Transverse colon (tissue), 4 donors: ENCODE results near the gene INSC. TPM values are rescaled to one million over a fixed set of nuclear protein-coding genes. Genes with fewer than 3 reads are reported as not detected.
A peak's percentile ranks its signal among the peaks of the same experiment; 100 is the strongest.

Experiments used
- DNase-seq: peaks from one replicate; pipeline ENCODE4 v3.0.0-alpha.2; 2019
- H3K27ac ChIP-seq, 4 donors: fragments of 200-600 bp; sonication (generic); 2 replicates each; pipeline ENCODE4 v1.5.1; 2016 to 2018; ENCODE audit warnings: inconsistent platforms in 4 of 4
- H3K27me3 ChIP-seq: fragments of 200-600 bp; sonication (generic); 2 replicates; pipeline ENCODE4 v1.5.1; 2017; ENCODE audit warnings: inconsistent platforms
- H3K36me3 ChIP-seq, 4 donors: fragments of 200-600 bp; sonication (generic); 2 replicates each; pipeline ENCODE4 v1.5.1; 2017 to 2019; ENCODE audit warnings: inconsistent platforms in 4 of 4
- H3K4me1 ChIP-seq, 4 donors: fragments of 200-600 bp; sonication (generic); 2 replicates each; pipeline ENCODE4 v1.5.1; 2017 to 2020; ENCODE audit warnings: inconsistent platforms in 4 of 4
- H3K4me3 ChIP-seq, 4 donors: fragments of 200-600 bp; sonication (generic); 1 replicate in 1 of 4; 2 replicates in 3 of 4; pipeline versions ENCODE4 v1.5.1 to v1.6.1; 2017 to 2019; ENCODE audit warnings: inconsistent platforms in 4 of 4
- H3K9me3 ChIP-seq, 2 donors: fragments of 200-600 bp; sonication (generic); 2 replicates each; pipeline ENCODE4 v1.5.1; 2017 to 2019; ENCODE audit warnings: inconsistent platforms in 2 of 2
- EP300 ChIP-seq: sonication (generic); formaldehyde crosslinking; IDR thresholded peaks from one replicate; pipeline ENCODE4 v1.6.1; 2017; ENCODE audit warnings: antibody characterized with exemption, low read depth
- POLR2A ChIP-seq: fragments of 450-650 bp; IDR thresholded peaks from one replicate; pipeline ENCODE4 v1.6.1; 2016; ENCODE audit warnings: antibody characterized with exemption, mild to moderate bottlenecking, moderate library complexity
- POLR2AphosphoS5 ChIP-seq, 3 donors: sonication (generic); formaldehyde crosslinking; IDR thresholded peaks; one replicate each; pipeline ENCODE4 v1.6.1; 2016; ENCODE audit warnings: antibody characterized with exemption in 3 of 3
- whole genome bisulfite sequencing, 2 donors: methylation state at CpG; one replicate each; pipeline ENCODE4 v1.1.5; 2018; ENCODE audit warnings: low coverage in 1 of 2; 5-methylcytosine and 5-hydroxymethylcytosine counted together
- in situ Hi-C, 4 donors: fragments of 200-750 bp; cut with MboI; loops; one replicate each; pipeline versions ENCODE4 v1.15.0 to v1.15.1; 2017; ENCODE audit warnings: low sequenced_read_pairs in 3 of 4, low pct_ligation_motif_present in 1 of 4, low pct_unique_long_range_greater_than_20kb in 1 of 4
- intact Hi-C: fragments of 100-400 bp; cut with DNase I; formaldehyde crosslinking; loops from one replicate; pipeline ENCODE4 v1.15.1; 2023; ENCODE audit warnings: low total_unique reads
- total RNA-seq, 4 donors: library from RNA; depleted of rRNA; stranded (reverse); fragments of >200 nt; gene quantifications; one replicate each; pipeline ENCODE4 v1.1.0, GENCODE V29; 2016
- TF ChIP-seq, protein P1 (sequence below), 5 experiments: fragments of 200-600 bp in 3 of 5; fragments of 450-650 bp in 2 of 5; sonication (generic) in 3 of 5; IDR thresholded peaks; 1 replicate in 2 of 5; 2 replicates in 3 of 5; pipeline ENCODE4 v1.5.1; 2016 to 2017; ENCODE audit warnings: antibody characterized with exemption in 5 of 5, inconsistent platforms in 3 of 5, mild to moderate bottlenecking in 2 of 5, moderate library complexity in 1 of 5

The INSC gene
- total RNA-seq, 4 donors from 2014 or later: 0.60 to 1.9 (median 1.3) TPM

DNA sequence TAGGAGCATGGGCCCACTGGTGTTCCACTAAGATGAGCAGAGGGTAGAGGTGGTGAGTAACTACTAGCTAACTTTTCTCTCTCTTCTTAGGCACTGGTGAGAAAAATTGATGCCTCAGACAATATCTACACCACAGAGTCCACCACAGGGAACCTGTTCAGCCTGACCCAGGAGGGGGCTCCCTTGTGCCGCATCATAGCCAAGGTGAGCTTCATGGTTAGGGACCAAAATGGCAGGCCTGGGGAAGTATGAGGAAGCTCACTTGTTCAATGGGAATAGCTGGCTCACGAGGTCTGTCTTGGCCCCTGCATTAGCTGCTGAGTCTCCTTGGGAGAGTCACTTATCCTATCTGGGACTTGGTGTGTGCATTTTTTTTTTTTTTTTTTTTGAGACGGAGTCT, 75.9 kb downstream of the INSC start:
- intact Hi-C loops (no loop called here), in situ Hi-C loops (no loop called here)
- no peak for DNase-seq

DNA sequence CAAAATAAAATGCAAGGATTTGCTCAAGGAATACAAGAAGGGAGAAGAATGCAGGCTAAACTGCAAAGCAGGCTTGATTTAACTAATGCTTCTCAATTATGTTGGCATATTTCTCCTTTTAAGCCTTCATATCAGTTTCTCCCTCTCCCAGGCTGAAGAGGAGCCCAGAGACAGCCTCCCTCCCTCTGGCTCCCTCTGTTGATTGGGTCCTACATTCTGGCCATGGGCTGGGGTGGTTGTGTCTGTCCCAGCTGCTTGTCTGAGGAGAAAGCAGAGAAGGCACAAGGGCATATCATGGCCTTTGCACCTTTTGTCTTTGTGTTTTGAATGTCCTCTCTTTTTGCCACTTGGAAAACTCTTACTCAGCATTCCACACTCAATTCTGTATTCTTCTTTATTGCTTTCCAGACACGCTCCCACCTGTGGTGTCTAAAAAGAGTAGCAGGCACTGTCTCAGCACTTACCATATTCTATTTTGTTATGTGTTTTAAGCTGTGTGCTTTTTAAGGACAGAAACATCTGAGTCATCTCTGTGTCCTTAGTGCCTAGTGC, 77.4 kb downstream of the INSC start:
- no peaks in the 10 kb centered on the region for H3K27me3 ChIP-seq
- TF ChIP-seq EP300 (no peak), POLR2A (no peak), POLR2AphosphoS5 (IDR thresholded peaks at IDR 0.05) (no peak)
- TF ChIP-seq, protein P1, sequence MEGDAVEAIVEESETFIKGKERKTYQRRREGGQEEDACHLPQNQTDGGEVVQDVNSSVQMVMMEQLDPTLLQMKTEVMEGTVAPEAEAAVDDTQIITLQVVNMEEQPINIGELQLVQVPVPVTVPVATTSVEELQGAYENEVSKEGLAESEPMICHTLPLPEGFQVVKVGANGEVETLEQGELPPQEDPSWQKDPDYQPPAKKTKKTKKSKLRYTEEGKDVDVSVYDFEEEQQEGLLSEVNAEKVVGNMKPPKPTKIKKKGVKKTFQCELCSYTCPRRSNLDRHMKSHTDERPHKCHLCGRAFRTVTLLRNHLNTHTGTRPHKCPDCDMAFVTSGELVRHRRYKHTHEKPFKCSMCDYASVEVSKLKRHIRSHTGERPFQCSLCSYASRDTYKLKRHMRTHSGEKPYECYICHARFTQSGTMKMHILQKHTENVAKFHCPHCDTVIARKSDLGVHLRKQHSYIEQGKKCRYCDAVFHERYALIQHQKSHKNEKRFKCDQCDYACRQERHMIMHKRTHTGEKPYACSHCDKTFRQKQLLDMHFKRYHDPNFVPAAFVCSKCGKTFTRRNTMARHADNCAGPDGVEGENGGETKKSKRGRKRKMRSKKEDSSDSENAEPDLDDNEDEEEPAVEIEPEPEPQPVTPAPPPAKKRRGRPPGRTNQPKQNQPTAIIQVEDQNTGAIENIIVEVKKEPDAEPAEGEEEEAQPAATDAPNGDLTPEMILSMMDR (IDR thresholded peaks at IDR 0.05): no peak
- 88% methylated on average over 1 of the region's 1 CpG for WGBS, 2 donors
- H3K36me3 ChIP-seq: no peaks in the 10 kb centered on the region
- DNase-seq: no peak
- H3K4me1 ChIP-seq: peaks cover 8 to 24% (median 13%) of the 10 kb centered on the region in 4 donors
- H3K9me3 ChIP-seq: no peaks in the 10 kb centered on the region
- intact Hi-C loops: no loop called here
- no peak overlapping the region for H3K27ac ChIP-seq
- H3K4me3 ChIP-seq: no peak overlapping the region
- in situ Hi-C loops: no loop called here

More for the DNA sequence above, 75.9 kb downstream of the INSC start:
- Histone ChIP-seq H3K27ac (no peak overlapping the region), H3K9me3 (no peaks in the 10 kb centered on the region), H3K4me1 (peaks cover 4 to 10% (median 8%) of the 10 kb centered on the region in 4 donors), H3K4me3 (no peak overlapping the region), H3K27me3 (no peaks in the 10 kb centered on the region), H3K36me3 (no peaks in the 10 kb centered on the region)
- 84% methylated on average over 3 of the region's 3 CpGs; no CpG with 5 or more reads in 1 of the 2 donors for WGBS, 2 donors
- TF ChIP-seq EP300: no peak
- TF ChIP-seq, protein P1 (IDR thresholded peaks at IDR 0.05): no peak
- TF ChIP-seq POLR2AphosphoS5 (IDR thresholded peaks at IDR 0.05): no peak
- TF ChIP-seq POLR2A: no peak

DNA sequence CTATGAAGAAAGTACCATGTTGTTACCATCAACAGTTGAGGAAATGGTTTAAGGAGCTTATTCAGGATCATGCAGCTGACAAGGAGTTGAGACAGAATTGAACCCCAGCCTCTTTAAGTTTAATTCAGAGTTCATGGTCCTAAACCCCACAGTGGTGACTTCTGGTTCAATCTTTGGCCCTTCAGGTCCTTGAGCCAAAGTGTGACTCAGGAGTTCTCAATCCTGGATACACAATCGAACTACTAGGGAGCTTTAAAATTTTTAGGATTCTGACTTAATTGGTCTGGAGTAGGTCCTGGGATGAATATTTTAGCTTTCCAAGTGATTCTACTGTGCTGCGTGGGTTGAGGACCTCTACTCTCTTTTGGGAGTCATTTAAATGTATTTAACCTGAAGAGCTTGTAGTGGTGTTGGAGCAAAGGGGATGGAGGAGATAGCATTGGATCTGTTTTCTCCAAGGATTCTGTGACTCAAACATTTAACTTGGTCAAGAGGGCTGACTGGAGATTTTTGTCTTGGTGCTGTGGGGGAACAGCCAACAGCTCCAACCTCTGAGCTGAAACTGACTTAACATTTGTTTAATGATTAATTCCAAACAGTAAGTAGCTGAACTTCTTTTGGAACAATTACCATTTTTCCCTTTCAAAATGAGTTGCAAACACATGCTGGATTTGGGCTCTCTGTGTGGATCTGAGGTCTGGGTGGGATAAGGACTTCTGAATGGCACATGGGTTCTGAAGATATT, 80.1 kb downstream of the INSC start:
- WGBS, 2 donors: 43 to 67% methylated on average over 1 to 2 of the region's 2 CpGs
- H3K27ac ChIP-seq: peak overlapping the region in 1 of 4 donors; percentile 11
- TF ChIP-seq, protein P1 (IDR thresholded peaks at IDR 0.05): no peak
- TF ChIP-seq POLR2AphosphoS5 (IDR thresholded peaks at IDR 0.05): no peak
- no peak for TF ChIP-seq EP300
- TF ChIP-seq POLR2A: no peak
- H3K36me3 ChIP-seq: no peaks in the 10 kb centered on the region
- intact Hi-C loops: no loop called here
- DNase-seq: no peak
- H3K9me3 ChIP-seq: no peaks in the 10 kb centered on the region
- H3K4me1 ChIP-seq: peaks cover 13 to 31% (median 15%) of the 10 kb centered on the region in 4 donors
- in situ Hi-C loops: no loop called here
- no peak overlapping the region for H3K4me3 ChIP-seq
- no peaks in the 10 kb centered on the region for H3K27me3 ChIP-seq

DNA sequence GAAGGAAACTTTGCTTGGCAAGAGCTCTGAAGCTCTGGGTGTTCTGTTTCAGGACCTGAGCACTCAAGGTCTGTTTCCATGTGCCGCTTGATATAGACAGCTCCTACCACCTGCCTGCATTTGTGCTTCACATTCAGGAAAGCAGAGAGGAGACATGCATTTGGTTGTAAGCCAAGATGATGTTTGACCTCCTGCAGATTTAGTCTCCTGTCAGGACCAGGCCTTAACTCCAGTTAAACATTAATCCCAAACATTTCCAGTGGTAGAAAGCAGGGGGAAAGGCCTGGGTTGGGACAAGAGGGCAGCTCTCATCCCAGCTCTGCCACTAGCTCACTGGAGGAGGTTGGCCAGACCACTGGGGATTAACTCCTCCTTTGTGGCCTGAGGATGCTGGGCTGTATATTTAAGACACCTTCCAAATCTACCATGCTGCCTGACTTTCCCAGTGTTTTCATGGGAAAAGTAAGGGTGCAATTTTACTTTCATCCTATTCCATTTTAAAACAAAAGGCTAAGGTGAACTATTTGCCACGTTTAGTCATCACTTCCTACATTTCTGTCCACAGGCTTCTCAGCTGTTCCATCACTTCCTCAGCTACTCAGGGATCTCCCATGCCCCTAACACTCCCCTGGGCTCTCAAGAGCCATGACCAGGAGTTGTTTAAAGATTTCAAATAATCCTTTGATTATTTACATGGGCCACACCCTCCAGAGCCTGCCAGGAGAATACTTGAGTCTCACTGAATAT, 80.9 kb downstream of the INSC start:
- no peaks in the 10 kb centered on the region for H3K27me3 ChIP-seq
- no peaks in the 10 kb centered on the region for H3K36me3 ChIP-seq
- in situ Hi-C loops (no loop called here), intact Hi-C loops (no loop called here)
- no peak for DNase-seq
- H3K9me3 ChIP-seq: no peaks in the 10 kb centered on the region
- peak overlapping the region in 1 of 4 donors; percentile 11 for H3K27ac ChIP-seq
- H3K4me1 ChIP-seq: peaks cover 13 to 31% (median 15%) of the 10 kb centered on the region in 4 donors
- H3K4me3 ChIP-seq: no peak overlapping the region
- WGBS, 2 donors: 21 to 42% methylated on average over 1 to 2 of the region's 2 CpGs
- TF ChIP-seq POLR2AphosphoS5 (IDR thresholded peaks at IDR 0.05) (no peak), EP300 (no peak), POLR2A (no peak)
- TF ChIP-seq, protein P1 (IDR thresholded peaks at IDR 0.05): no peak
